ENCODE data around the gene PRSS57. TPM values are rescaled to one million over a fixed set of nuclear protein-coding genes. Genes with fewer than 3 reads are reported as not detected.

PRSS57 gene
- total RNA-seq, 1 experiment from 2014 or later, result not detected

- DNase-seq (ENCODE audit: low spot score), result no peak
These were observed 56.4 kb downstream of the PRSS57 start for GRCh38 chr19:638906-639252.

Other genes with a start within 250 kb of the PRSS57 start
- gene SHC2, start 234.4 kb downstream of the PRSS57 start, total RNA-seq (2014; rRNA removed; shearing (Covaris generic)), result 12.5 and 19.6 TPM in 2 replicates
- 0.48 and 0.71 TPM in 2 replicates for gene MADCAM1, start 199.0 kb downstream of the PRSS57 start, total RNA-seq (2014; rRNA removed; shearing (Covaris generic))
- 44.3 and 104 TPM in 2 replicates for gene TPGS1, start 188.0 kb downstream of the PRSS57 start, total RNA-seq (2014; rRNA removed; shearing (Covaris generic))
- gene CDC34, start 163.7 kb downstream of the PRSS57 start, total RNA-seq (2014; rRNA removed; shearing (Covaris generic)), result 96.1 and 105 TPM in 2 replicates
- gene GZMM, start 151.4 kb downstream of the PRSS57 start, total RNA-seq (2014; rRNA removed; shearing (Covaris generic)), result not detected in 2 replicates
- gene BSG, start 122.9 kb downstream of the PRSS57 start, total RNA-seq (2014; rRNA removed; shearing (Covaris generic)), result 700 and 767 TPM in 2 replicates
- 9.3 and 12.7 TPM in 2 replicates for gene HCN2, start 105.6 kb downstream of the PRSS57 start, total RNA-seq (2014; rRNA removed; shearing (Covaris generic))
- gene POLRMT, start 61.9 kb downstream of the PRSS57 start, total RNA-seq (2014; rRNA removed; shearing (Covaris generic)), result 42.7 and 58.4 TPM in 2 replicates
- gene FGF22, start 55.6 kb downstream of the PRSS57 start, total RNA-seq (2014; rRNA removed; shearing (Covaris generic)), result 0.17 TPM in 1 of 2 replicates, not detected in the other
- gene RNF126, start 32.2 kb downstream of the PRSS57 start, total RNA-seq (2014; rRNA removed; shearing (Covaris generic)), result 40.9 and 62.4 TPM in 2 replicates
- 267 and 269 TPM in 2 replicates for gene FSTL3, start 19.1 kb downstream of the PRSS57 start, total RNA-seq (2014; rRNA removed; shearing (Covaris generic))
- gene PALM, start 13.5 kb upstream of the PRSS57 start, total RNA-seq (2014; rRNA removed; shearing (Covaris generic)), result 42.9 and 47.9 TPM in 2 replicates
- 58.6 and 86.2 TPM in 2 replicates for gene MISP, start 55.7 kb upstream of the PRSS57 start, total RNA-seq (2014; rRNA removed; shearing (Covaris generic))
- gene PTBP1, start 102.0 kb upstream of the PRSS57 start, total RNA-seq (2014; rRNA removed; shearing (Covaris generic)), result 171 and 174 TPM in 2 replicates
- gene PLPPR3, start 126.5 kb upstream of the PRSS57 start, total RNA-seq (2014; rRNA removed; shearing (Covaris generic)), result 7.5 and 12.7 TPM in 2 replicates
- gene AZU1, start 132.4 kb upstream of the PRSS57 start, total RNA-seq (2014; rRNA removed; shearing (Covaris generic)), result 0.36 TPM in 1 of 2 replicates, not detected in the other
- gene PRTN3, start 145.5 kb upstream of the PRSS57 start, total RNA-seq (2014; rRNA removed; shearing (Covaris generic)), result 0.14 and 0.16 TPM in 2 replicates
- gene ELANE, start 156.9 kb upstream of the PRSS57 start, total RNA-seq (2014; rRNA removed; shearing (Covaris generic)), result not detected in 2 replicates
- 14.4 and 16.2 TPM in 2 replicates for gene CFD, start 164.2 kb upstream of the PRSS57 start, total RNA-seq (2014; rRNA removed; shearing (Covaris generic))
- 15.2 and 17.2 TPM in 2 replicates for gene MED16, start 197.7 kb upstream of the PRSS57 start, total RNA-seq (2014; rRNA removed; shearing (Covaris generic))
- gene RNU6-9, start 198.0 kb upstream of the PRSS57 start, total RNA-seq (2014; rRNA removed; shearing (Covaris generic)), result not detected in 2 replicates
- gene R3HDM4, start 217.8 kb upstream of the PRSS57 start, total RNA-seq (2014; rRNA removed; shearing (Covaris generic)), result 23.0 and 29.7 TPM in 2 replicates
- not detected in 2 replicates for gene KISS1R, start 221.9 kb upstream of the PRSS57 start, total RNA-seq (2014; rRNA removed; shearing (Covaris generic))
- 2.4 and 4.4 TPM in 2 replicates for gene ARID3A, start 230.6 kb upstream of the PRSS57 start, total RNA-seq (2014; rRNA removed; shearing (Covaris generic))